K562 (cell line): Measurements from ENCODE around the gene ISG20L2. TPM values are rescaled to one million over a fixed set of nuclear protein-coding genes. Genes with fewer than 3 reads are reported as not detected.

Experiments
- E2F8 ChIP-seq: fragments of 450-650 bp; IDR thresholded peaks from 2 replicates; pipeline ENCODE4 v1.7.1; 2018; ENCODE audit warnings: mild to moderate bottlenecking, low read depth; ENCODE audit not compliant: partially characterized antibody
- MCM3 ChIP-seq: fragments of 450-650 bp; IDR thresholded peaks from 2 replicates; pipeline ENCODE4 v1.6.1; 2016
- MCM5 ChIP-seq: fragments of 450-650 bp; IDR thresholded peaks from 2 replicates; pipeline ENCODE4 v1.6.1; 2016; ENCODE audit warnings: low read depth
- MGA ChIP-seq: fragments of 450-650 bp; IDR thresholded peaks from 2 replicates; pipeline ENCODE4 v1.6.1; 2016; ENCODE audit warnings: mild to moderate bottlenecking, moderate library complexity
- SMAD2 ChIP-seq: fragments of 150-350 bp; IDR thresholded peaks from 2 replicates; pipeline ENCODE4 v1.6.1; 2014; ENCODE audit warnings: low read depth, mild to moderate bottlenecking, low read length
- SMARCA5 ChIP-seq: fragments of 450-650 bp; IDR thresholded peaks from 2 replicates; pipeline ENCODE4 v1.6.1; 2016
- SNAPC5 ChIP-seq: fragments of 250-450 bp; sonication (Bioruptor Pico); IDR thresholded peaks from 2 replicates; pipeline ENCODE4 v1.8.0; 2021; ENCODE audit warnings: moderate library complexity, mild to moderate bottlenecking, inconsistent platforms
- TAF1 ChIP-seq: IDR thresholded peaks from 2 replicates; pipeline ENCODE4 v1.6.1; 2011; ENCODE audit warnings: mild to moderate bottlenecking, low read length, moderate library complexity; ENCODE audit not compliant: insufficient read depth, control insufficient read depth, severe bottlenecking; ENCODE audit errors: extremely low read depth
- UBTF ChIP-seq, 2 experiments: IDR thresholded peaks; 2 replicates each; pipeline ENCODE4 v1.6.1; 2012; ENCODE audit warnings: improper control_type of control experiment in 2 of 2, low read depth in 2 of 2, low read length in 2 of 2, borderline replicate concordance in 1 of 2
- ZNF197 ChIP-seq: fragments of 200-800 bp; sonication (Bioruptor generic); IDR thresholded peaks from 2 replicates; pipeline ENCODE4 v1.6.1; 2016; ENCODE audit warnings: low read depth, missing genetic modification characterization, missing compliant biosample characterization
- ZNF668 ChIP-seq: fragments of 250-450 bp; sonication (Bioruptor Pico); IDR thresholded peaks from 2 replicates; pipeline ENCODE4 v1.8.0; 2022; ENCODE audit warnings: mild to moderate bottlenecking, inconsistent platforms
- ZNF780A ChIP-seq: fragments of 250-450 bp; sonication (Bioruptor Pico); IDR thresholded peaks from 2 replicates; pipeline ENCODE4 v1.5.0; 2021; ENCODE audit warnings: mild to moderate bottlenecking
- polyA plus RNA-seq, 8 experiments: library from polyadenylated mRNA; depleted of rRNA in 4 of 8; stranded (reverse) in 5 of 8; unstranded in 3 of 8; fragments of >200 nt; fragmentation: Nextera tagmentation in 2 of 8; fragmentation: Illumina TruSeq in 1 of 8; extraction: Ambion mirVana in 2 of 8; extraction: Trizol in 1 of 8; gene quantifications; 2 replicates each; pipeline versions ENCODE4 v1.2.1 to v1.2.3, GENCODE V29; 2011 to 2014; ENCODE audit warnings: inconsistent platforms in 1 of 8, missing spikeins in 1 of 8
- total RNA-seq, 7 experiments: library from RNA; depleted of rRNA in 6 of 7; stranded (reverse); fragments of >200 nt in 6 of 7; fragmentation: Illumina TruSeq in 2 of 7; extraction: Trizol in 2 of 7; gene quantifications; 2 replicates each; pipeline versions ENCODE4 v1.2.1 to v1.2.3, GENCODE V29; 2011 to 2021; ENCODE audit warnings: low replicate concordance in 1 of 7

Gene ISG20L2
- total and polyA plus RNA-seq, 9 of the 15 experiments (the other 6 are each of a cell fraction or from before 2014, with no cell fraction given) = 21.3 to 130 (median 50.3) TPM

- TF ChIP-seq E2F8 = no peak
- TF ChIP-seq ZNF197 (CRISPR knock-in tag) = peak; percentile 78; the same call in 1 of the 2 replicates
- no peak for TF ChIP-seq ZNF780A (CRISPR knock-in tag)
- TF ChIP-seq ZNF668 = peak; percentile 91
- TF ChIP-seq MCM3 = no peak
- TF ChIP-seq UBTF (IDR thresholded peaks at IDR 0.05; ENCODE audit: borderline replicate concordance in 1 of 2, low read depth in 2 of 2, low read length in 2 of 2) = no peak
- no peak for TF ChIP-seq MGA
- TF ChIP-seq SNAPC5 (CRISPR knock-in tag) = no peak
- no peak for TF ChIP-seq SMARCA5
- no peak for TF ChIP-seq TAF1
- no peak for TF ChIP-seq SMAD2
- no peak for TF ChIP-seq MCM5
Measured at GRCh38 chr1:156755527-156755950, 27.0 kb upstream of the ISG20L2 start (continued).
